ENCODE data around the gene CLEC1A.

Gene CLEC1A

GRCh38 chr12:10098791-10099190 lies at the start of gene CLEC1A:
CLEC1A (minus strand) TSS chr12:10098985; CDS start chr12:10098922, 63 bp downstream.
- no peak for DNase-seq (ENCODE audit: low read depth)

DNA sequence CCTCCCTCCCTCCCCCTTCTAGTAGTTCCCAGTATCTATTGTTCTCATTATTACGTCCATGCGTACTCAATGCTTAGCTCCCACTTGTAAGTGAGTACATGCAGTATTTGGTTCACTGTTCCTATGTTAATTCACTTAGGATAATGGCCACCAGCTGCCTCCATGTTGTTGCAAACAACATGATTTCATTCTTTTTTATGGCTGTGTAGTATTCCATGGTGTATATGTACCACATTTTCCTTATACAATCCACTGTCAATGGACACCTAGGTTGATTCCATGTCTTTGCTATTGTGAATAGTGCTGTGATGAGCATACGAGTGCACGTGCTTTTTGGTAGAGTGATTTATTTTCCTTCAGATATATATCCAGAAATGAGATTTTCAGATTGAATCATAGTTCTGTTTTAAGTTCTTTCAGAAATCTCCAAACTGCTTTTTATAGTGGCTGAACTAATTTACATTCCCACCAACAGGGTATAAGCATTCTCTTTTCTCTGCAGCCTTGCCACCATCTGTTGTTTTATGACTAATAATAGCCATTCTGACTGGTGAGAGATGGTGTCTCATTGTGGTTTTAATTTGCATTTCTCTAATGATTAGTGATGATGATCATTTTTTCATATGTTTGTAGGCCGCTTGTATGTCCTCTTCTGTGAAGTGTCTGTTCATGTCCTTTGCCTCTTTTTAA lies 49.1 kb upstream of the CLEC1A start:
- no peak for DNase-seq (ENCODE audit: low read depth)

GRCh38 chr12:10142976-10143589 lies 44.3 kb upstream of the CLEC1A start:
- DNase-seq (ENCODE audit: low read depth) = no peak

DNA sequence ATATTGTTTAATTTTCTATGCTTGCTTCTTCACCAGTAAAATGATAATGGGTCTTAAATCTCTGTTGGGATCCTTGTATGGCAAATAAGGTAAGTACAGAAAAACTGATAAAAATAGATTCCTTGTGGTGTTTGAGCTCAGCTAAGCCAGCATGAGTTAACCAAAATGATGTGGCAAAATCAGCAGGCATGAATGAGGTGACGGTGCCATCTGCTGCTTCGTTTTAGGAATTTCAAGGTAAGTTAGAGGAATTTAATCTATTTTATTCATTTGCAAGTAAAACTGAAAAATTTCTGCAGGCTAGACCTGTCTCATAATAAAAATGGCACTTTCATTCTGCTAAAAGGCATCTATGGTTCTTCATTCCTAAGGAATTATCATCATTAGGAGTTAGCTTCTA lies 41.2 kb upstream of the CLEC1A start:
- no peak for DNase-seq (ENCODE audit: low read depth)

DNA sequence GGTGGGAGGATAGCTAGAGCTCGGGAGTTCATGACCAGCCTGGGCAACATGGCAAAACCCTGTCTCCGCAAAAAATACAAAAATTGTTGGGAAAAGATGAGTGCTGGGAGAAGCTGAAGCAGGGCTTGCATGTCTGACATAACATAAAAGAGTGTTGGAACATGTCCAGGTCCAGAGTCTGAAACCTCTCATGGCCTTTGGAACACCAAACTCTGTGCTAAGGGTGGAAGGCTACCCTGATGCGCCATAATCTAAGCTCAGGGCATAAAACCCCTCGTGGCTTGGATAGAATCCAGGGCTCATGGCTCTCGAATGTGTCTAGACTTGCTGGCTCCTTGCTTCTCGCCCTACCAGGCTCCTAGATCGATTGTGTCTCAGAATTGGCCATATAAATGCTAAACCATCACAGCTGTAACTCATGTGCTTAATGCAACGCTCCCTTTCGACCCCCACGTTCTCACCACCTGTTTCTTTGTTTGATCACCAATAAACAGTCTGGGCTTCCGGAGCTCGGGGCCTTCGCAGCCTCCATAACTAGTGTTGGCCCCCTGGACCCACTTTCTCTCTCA lies 37.9 kb upstream of the CLEC1A start:
- no peak for DNase-seq (ENCODE audit: low read depth)

DNA sequence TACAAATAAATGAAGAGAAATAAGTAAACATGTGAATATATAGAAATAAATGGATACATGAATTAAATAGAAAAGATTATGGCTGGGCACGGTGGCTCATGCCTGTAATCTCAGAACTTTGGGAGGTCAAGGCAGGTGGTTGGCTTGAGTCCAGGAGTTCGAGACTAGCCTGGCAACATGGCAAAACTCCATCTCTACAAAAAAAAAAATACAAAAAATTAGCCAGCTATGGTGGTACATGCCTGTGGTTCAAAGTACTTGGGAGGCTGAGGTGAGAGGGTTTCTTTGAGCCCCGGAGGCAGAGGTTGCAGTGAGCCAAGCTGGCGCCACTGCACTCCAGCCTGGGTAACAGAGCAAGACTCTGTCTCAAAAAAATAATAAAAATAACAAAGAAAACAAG lies 36.3 kb upstream of the CLEC1A start:
- no peak for DNase-seq (ENCODE audit: low read depth)

DNA sequence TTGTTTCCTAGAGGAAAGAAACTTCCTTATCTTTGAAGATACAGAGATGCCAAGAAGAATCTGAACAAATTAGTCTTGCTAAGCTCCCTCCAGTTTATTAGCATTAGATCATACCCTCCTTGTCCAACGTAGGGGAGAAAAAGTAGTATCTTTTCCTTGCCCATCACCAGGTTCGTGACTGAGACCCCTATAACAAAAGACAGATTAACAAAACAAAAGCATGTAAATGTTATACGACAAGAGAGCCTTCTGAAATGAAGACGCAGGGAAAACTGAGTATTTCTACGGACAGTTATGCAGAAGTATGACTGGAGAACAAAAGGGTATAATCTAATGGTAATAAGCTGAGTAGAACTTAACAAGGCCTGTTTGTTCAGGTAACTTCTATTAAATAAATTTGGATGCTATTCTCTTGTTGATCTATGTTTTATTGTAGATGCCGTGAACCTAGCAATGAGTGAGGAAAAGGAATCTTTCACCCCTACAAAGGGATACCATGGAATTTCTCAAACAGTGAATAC lies 34.1 kb upstream of the CLEC1A start:
- no peak for DNase-seq (ENCODE audit: low read depth)

DNA sequence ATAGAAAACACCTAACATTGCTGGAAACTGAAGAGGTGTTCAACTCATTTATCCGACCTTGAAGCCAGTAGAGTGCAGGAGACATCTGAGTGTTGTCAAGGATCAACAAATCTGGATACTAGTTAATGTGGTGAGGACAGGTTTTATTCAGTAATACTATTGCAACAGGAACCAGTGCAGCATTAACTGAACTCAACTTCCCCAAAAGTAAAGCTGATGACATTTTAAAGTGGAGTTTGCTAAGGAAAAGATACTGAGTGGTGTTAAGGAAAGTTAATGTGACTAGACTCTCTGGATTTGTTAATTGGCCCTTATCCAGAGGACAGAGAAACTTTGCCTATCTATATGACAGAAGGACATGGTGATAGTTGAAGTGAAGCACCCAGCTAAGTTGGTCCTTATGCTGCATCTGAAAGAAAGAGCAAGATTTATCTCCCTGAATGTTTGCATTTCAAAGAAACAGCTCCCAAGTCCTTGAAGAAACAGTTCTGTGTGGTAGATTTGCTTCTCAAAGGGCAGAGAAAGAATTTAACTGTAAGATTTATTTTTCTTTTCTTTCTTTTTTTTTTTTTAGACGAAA lies 32.4 kb upstream of the CLEC1A start:
- no peak for DNase-seq (ENCODE audit: low read depth)

GRCh38 chr12:10130042-10130441 lies 31.3 kb upstream of the CLEC1A start, which contains the start of gene CLEC7A:
CLEC7A (minus strand) TSS chr12:10130199; CDS start chr12:10130082, 117 bp downstream.
- DNase-seq (ENCODE audit: low read depth) = no peak

DNA sequence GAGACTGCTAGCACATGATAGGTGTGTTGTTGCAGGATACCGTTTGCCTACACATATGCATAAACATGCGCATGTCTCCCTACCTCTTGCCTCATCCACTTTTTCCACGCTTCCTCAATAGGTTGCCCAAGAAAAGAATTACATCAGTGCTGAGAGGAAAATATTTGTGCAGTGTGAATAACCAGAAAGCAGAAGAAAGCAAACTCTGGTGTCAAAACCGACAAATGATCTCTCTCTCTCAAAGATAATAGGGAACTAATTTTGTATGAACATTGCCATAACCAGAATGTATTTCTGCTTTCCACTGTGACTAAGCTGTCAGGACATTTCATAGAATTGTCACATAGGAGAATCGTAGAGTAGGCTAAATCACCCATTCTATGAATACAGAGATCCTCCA lies 29.9 kb upstream of the CLEC1A start:
- DNase-seq (ENCODE audit: low read depth) = no peak

DNA sequence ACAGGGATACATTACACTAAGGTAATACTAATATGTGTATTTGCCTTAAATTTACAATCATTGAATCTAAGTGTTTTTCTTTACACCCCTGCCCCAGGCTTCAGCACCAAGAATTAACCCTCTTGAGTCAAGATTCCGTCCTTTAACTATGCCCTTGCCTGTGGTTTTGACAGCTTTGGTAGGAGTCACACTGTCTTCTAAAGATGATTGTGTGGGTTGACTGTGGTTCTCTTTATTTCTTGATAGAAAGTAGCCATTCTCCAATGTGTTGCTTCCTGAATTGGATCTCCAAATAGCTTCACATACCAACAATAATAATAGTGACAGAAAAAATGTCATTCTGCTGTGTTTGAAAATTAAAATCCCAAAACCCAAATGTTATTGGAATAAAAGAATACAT lies 27.6 kb upstream of the CLEC1A start:
- DNase-seq (ENCODE audit: low read depth) = no peak

GRCh38 chr12:10122689-10123088 lies 23.9 kb upstream of the CLEC1A start:
- no peak for DNase-seq (ENCODE audit: low read depth)

DNA sequence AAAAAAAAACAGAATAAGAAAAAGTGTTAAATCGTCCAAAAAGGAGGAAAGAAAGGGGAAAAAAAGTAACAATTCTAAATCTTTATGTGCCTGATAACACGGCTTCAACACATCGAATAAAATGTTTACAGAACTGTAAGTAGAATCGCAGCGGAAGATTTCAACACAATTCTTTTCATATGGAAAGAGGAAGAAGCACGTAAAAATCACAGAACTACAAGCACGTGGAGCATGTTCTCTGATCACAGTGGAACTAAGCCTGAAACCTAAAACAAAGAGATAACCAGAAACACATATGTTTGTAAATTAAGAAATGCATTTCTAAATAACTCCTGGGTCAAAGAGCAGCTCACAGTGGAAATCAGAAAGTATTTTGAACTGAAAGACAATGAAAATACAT lies 22.5 kb upstream of the CLEC1A start:
- no peak for DNase-seq (ENCODE audit: low read depth)

DNA sequence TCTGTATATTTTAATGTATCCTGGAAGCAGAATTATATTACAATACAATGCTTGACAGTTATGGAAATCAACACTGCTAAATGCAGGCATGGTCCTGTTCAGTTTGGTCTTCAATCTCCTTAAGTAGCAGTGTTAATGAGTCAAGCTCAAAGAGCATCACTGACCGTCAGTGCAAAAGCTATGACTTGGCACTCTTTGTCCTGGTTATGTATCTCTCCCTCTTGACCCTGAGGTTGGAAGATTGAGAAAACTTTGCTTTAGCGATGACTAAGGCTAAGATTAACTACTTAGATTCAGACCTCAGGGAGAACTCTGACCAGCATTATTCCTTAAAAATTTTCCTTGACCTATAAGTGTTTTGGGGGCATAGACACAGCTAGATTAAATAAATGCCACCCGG lies 20.3 kb upstream of the CLEC1A start:
- DNase-seq (ENCODE audit: low read depth) = no peak

DNA sequence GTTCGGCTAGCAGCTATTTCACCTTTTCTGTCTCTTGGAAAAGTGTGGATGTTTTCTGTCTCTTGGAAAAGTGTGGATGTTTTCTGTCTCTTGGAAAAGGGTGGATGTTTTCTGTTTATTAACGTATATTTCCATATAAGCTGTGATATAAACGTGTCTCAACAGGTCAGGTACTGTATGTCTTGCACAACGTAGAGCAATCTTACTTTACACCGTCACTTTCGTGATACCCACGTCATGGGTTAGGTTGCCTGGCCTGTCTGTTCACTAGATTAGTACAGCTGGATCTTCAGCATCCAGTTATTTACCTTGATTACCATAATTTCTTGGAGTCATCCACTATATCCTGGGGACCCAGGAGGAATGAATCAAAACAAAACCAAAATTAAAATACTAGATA lies 17.1 kb upstream of the CLEC1A start:
- DNase-seq (ENCODE audit: low read depth) = no peak

- no peak for DNase-seq (ENCODE audit: low read depth)
These were observed 16.5 kb upstream of the CLEC1A start for GRCh38 chr12:10115311-10115710.

DNA sequence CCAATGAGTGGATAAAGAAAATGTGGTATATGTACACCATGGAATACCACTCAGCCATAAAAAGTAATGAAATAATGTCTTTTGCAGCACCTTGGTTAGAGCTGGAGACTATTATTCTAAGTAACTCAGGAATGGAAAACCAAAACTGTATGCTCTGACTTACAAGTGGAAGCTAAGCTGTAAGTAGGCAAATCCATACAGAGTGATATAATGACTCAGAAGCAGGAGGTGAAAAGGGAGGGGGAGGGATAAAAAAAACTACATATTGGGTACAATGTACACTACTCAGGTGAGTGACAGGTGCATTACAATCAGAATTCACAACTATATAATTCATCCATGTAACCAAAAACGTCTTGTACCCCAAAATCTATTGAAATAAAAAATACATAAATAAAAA lies 15.1 kb upstream of the CLEC1A start:
- no peak for DNase-seq (ENCODE audit: low read depth)

DNA sequence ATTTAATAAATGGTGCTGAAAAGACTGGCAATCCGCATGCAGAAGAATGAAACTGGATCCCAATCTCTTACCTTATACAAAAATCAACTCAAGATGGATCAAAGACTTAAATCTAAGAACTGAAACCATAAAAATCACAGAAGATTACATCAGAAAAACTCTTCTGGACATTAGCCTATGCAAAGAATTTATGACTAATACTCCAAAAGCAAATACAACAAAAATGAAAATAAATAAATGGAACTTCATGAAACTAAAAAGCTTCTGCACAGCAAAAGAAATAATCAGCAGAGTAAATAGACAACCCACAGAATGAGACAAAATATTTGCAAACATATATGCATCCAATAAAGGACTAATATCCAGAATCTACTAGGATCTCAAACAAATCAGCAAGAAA lies 14.3 kb upstream of the CLEC1A start:
- DNase-seq (ENCODE audit: low read depth) = no peak

- DNase-seq (ENCODE audit: low read depth) = no peak
These were observed 12.7 kb upstream of the CLEC1A start for GRCh38 chr12:10111451-10111850.

DNA sequence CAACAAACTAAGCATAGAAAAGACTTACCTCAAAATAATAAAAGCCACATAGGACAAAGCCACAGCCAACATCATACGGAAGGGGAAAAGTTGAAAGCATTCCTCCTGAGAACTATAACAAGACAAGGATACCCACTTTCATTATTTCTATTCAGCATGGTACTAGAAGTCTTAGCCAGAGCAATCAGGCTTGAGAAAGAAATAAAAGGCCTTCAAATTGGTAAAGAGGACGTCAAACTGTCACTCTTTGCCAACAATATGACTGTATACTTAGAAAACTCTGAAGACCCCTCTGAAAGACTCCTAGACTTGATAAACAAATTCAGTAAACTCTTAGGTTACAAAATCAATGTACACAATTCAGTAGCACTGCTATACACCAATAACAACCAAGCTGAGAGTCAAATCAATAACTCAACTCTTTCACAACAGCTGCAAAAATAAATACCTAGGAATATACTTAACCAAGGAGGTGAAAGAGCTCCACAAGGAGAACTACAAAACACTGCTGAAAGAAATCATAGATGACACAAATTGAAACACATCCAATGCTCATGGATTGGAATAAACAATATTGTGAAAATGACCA lies 11.6 kb upstream of the CLEC1A start:
- no peak for DNase-seq (ENCODE audit: low read depth)

GRCh38 chr12:10102322-10102721 lies 3.5 kb upstream of the CLEC1A start:
- no peak for DNase-seq (ENCODE audit: low read depth)

GRCh38 chr12:10101648-10102220 lies 2.9 kb upstream of the CLEC1A start:
- no peak for DNase-seq (ENCODE audit: low read depth)

Data from stimulated activated CD8-positive, alpha-beta memory T cell treated with anti-CD3 and anti-CD28 coated beads, Interleukin-7, amount 100 ng/mL, for 24 hours (primary cell).